ENCODE measurements around the gene GLYATL3. TPM values are rescaled to one million over a fixed set of nuclear protein-coding genes. Genes with fewer than 3 reads are reported as not detected.

Gene GLYATL3
- not detected in 2 replicates for total RNA-seq

DNA sequence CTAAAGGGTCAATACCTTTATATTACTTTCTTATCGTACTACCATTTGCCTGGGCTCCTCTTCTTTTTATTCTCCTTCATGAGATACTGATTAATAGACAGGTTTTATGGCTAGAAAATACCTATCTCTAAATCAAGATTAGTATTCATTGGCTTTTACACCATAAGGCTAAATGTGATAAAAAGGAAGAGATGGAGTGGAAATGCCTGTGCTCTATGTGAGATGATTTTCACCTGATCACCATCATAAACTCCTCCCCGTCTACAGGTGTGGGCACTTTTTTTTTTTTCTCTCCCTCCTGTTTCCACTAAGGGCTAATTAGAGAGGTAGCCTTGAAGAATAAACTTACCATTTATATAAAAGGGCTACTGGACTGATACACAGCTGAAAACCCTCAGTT lies at the start of gene GLYATL3:
GLYATL3 (plus strand) TSS at position 301 of the 400 bp plus-strand sequence. CDS start 12,068 bp downstream, outside the sequence.

DNA sequence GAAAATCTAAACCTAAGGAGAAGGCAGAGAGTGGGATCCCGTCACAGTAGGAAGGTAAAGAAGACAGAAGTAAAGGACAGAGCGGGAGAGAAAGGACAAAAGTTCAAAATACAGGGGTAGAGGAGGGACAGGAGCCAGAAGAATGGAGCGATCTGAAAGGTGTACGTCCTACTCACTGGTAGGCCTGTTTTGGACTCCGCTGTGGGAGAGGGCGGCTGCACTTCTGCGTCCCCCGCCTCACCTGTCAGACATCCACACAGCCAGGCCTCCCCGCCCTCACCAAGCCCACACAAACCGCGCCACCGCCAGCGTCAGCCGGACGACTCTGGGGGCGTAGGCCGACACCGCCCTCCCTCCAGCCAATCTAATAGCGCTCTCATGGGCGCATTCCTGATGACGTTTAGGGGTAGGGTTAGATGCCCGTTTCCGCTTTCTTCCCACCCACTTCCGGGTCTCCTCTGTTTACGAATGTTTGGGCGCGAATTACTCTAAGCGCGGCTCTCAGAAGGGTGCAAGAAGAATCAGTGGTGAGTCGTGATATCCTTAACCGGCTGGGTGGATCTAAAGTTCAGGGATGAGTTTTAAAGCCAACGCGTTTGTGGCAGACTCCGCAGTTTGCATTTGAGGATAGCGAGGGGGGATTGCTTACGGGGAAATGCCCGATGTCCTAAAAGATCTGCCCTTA lies 36.7 kb upstream of the GLYATL3 start, which contains the start of the genes CENPQ and MMUT:
CENPQ (plus strand) TSS at position 444 of the 685 bp plus-strand sequence. CDS start 6,807 bp downstream, outside the sequence.
MMUT (minus strand) TSS at position 327 of the 685 bp plus-strand sequence. CDS start 3,787 bp downstream, outside the sequence.

DNA sequence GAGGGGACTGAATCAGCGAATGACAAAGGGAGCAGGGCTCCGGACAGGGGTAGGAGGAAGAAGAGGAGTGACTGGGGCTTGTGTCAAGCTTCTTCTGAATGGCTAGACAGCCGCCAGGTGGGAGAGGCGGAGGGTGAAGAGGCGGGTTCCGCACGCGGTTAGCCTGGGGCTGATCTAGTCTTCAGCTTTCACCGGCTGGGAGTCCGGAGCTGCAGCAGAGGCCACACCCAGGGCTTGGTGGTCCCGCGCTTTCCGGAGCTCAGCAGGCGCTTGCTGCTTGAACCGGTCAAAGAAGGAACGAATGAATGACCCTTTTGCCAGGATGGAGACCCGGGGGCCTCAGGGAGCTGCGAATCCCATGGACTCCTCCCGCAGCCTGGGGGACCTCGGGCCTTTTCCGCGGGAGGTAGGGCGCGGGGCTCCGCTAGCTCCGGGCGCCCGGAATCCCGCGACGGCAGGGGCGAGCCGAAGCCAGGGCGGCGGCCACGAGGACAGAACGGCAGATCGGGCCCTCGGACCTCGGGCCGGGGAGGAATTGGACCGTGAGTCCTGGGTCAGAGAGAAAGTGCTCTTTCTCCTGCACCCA lies 50.9 kb downstream of the GLYATL3 start, which contains the start of gene C6orf141:
C6orf141 (plus strand) TSS at position 177 of the 586 bp plus-strand sequence; CDS start at position 302, 125 bp downstream.

Other genes starting within 250 kb of the GLYATL3 start
- 12.6 and 16.6 TPM in 2 replicates for gene MMUT, start 36.7 kb upstream of the GLYATL3 start, total RNA-seq
- 1.5 and 13.7 TPM in 2 replicates for gene CENPQ, start 36.6 kb upstream of the GLYATL3 start, total RNA-seq
- gene C6orf141, start 50.7 kb downstream of the GLYATL3 start, total RNA-seq, result 0.72 and 2.2 TPM in 2 replicates
- not detected in 2 replicates for gene RHAG, start 136.9 kb downstream of the GLYATL3 start, total RNA-seq
- gene CRISP2, start 213.6 kb downstream of the GLYATL3 start, total RNA-seq, result not detected in 2 replicates
- not detected in 2 replicates for gene CRISP3, start 244.5 kb downstream of the GLYATL3 start, total RNA-seq